GM12864 (cell line): Measurements from ENCODE around the gene RPH3AL.
"Not testable (repeated sequence)": the region's sequence is repeated elsewhere in the genome, so short reads cannot be mapped to it uniquely, and the experiment has no call there.

Experiments
- DNase-seq: peaks from one replicate; pipeline ENCODE4 v3.0.0-alpha.2; 2011; ENCODE audit warnings: low read depth
- H3K4me3 ChIP-seq: 2 replicates; pipeline ENCODE4 v1.5.1; 2011; ENCODE audit warnings: mild to moderate bottlenecking, low read depth, low read length, control low read depth
- TF ChIP-seq, protein P1 (sequence below): IDR thresholded peaks from 2 replicates; pipeline ENCODE4 v1.5.1; 2011; ENCODE audit warnings: low read depth, mild to moderate bottlenecking, moderate library complexity, low read length, control low read depth, inconsistent platforms; ENCODE audit errors: missing control alignments

Gene RPH3AL

DNA sequence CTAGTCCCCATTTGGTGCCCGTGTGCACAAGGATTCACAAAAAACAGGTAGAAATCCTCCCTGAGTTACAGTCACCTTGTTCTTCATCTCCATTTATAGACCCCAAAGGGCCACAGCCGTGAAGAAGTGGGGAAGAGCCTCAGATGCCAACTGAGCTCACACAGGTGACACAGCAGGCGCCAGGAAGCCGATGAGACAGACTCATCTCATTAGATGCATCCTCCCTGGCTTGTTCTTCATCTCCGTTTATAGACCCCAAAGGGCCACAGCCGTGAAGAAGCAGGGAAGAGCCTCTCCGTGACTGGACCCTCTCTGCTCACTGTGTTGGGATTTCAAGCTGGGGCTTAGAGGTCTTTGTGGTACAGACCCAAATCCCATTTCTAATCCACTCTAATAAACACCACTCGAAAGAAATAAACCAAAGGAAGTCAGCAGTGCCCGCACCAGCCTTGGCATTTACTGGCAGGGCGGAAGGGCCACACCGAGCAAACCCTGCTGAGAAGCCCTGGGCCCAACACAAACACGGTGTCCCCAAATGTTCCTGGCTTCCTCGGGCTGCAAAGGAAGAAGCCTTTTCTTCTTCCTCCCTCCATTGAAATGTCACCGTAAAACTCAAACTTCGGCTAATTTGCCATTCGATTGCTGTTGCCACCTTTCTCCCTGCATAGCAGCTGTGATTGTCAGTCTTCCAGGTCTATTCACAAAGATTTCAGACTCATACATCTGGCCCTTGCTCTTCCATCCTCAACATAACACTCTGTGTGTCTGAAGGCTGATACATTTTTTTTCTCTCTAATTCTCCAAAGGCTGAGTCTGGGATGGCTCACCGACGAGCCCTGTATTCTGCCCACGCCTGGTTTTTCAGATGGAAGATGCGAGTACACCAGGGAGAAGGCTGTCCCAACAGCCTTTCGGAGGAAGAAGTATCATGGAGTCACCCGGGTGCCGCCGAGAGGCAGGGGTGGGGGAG is 126.2 kb downstream of the RPH3AL start:
- H3K4me3 ChIP-seq, result no peak overlapping the region
- DNase-seq, result no peak
- TF ChIP-seq, protein P1, sequence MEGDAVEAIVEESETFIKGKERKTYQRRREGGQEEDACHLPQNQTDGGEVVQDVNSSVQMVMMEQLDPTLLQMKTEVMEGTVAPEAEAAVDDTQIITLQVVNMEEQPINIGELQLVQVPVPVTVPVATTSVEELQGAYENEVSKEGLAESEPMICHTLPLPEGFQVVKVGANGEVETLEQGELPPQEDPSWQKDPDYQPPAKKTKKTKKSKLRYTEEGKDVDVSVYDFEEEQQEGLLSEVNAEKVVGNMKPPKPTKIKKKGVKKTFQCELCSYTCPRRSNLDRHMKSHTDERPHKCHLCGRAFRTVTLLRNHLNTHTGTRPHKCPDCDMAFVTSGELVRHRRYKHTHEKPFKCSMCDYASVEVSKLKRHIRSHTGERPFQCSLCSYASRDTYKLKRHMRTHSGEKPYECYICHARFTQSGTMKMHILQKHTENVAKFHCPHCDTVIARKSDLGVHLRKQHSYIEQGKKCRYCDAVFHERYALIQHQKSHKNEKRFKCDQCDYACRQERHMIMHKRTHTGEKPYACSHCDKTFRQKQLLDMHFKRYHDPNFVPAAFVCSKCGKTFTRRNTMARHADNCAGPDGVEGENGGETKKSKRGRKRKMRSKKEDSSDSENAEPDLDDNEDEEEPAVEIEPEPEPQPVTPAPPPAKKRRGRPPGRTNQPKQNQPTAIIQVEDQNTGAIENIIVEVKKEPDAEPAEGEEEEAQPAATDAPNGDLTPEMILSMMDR, result no peak

DNA sequence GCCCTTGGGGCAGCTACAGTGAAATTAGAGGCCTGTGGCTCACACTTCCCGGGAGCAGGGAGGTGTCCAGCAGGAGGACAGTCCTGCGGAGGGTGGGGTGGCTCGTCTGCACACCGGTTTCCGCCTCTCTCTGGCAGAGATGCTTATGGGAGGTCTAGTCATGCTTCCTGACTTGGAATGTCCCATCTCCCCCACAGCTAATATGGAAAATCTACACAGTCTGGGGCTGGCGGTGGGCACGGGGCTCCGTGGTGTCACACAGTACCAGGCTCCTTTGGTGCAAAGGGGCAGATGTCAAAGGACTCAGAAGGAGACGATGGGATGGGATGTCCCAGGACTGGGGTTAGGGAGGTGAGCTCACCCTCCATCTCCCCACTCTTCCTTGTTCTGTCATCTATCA is 127.1 kb downstream of the RPH3AL start:
- H3K4me3 ChIP-seq, result no peak overlapping the region
- TF ChIP-seq, protein P1, result no peak
- no peak for DNase-seq

DNA sequence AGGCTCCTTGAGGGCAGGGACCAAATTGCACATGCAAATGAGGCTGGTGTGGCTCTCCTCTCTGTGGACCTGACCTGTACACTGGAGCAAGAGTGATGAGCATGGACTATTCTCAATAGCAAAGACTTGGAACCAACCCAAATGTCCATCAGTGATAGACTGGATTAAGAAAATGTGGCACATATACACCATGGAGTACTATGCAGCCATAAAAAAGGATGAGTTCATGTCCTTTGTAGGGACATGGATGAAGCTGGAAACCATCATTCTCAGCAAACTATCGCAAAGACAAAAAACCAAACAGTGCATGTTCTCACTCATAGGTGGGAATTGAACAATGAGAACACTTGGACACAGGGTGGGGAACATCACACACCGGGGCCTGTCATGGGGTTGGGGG is 128.0 kb downstream of the RPH3AL start:
- H3K4me3 ChIP-seq, DNase-seq: not testable (repeated sequence)

DNA sequence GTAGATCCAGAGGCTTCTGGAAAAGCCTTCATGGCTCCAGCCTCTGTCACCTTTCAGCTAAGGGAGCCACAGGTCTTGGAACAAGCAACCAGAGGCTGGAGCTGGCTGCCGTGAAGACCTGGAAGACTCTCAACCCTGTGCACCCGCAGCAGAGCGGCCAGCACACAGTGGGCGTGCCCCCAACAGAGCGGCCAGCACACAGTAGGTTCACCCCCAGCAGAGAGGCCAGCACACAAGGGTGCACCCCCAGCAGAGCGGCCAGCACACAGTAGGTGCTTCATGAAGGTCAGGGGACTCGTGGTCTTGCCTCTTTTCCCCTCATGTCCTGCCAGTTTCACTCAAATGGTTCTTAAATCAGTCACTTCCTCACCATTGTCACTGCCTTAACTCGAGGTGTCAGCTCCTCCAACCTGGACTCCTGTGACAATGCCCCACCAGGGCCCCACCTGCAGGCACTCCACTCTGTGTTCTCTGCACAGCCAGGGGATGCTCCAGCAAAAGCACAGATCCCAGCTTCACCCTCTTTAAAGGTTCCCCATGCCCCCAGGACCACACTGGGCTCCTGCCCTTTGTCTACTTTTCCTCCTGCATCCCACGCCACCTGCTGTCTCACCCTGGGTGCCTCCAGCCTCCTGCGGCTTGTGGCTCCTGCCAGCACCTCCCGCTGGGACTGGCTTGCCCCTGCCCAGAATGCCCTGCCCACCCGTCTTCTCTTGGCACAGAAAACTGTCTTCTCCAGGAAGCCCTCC is 128.7 kb downstream of the RPH3AL start:
- DNase-seq, result no peak
- TF ChIP-seq, protein P1, result no peak
- H3K4me3 ChIP-seq, result no peak overlapping the region

DNA sequence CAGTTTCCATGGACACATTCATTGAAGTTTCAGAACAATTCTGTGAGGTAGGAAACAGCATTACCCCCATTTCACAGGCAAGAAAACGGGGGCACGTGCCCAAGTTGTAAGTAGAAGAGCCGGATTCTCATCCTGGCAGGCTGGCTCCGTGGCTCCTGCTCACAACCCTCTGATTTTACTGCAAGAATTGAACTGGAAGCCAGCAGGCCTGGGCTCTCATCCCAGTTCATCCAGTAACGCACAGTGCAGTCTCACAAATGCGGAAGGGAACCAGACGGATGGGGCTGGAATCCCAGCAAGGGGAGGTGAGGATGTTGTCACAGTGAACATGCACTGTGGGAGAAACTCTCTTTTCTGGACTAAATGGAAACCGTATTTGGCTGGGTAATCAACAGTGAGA is 130.4 kb downstream of the RPH3AL start:
- DNase-seq, result no peak
- no peak overlapping the region for H3K4me3 ChIP-seq
- TF ChIP-seq, protein P1, result no peak

DNA sequence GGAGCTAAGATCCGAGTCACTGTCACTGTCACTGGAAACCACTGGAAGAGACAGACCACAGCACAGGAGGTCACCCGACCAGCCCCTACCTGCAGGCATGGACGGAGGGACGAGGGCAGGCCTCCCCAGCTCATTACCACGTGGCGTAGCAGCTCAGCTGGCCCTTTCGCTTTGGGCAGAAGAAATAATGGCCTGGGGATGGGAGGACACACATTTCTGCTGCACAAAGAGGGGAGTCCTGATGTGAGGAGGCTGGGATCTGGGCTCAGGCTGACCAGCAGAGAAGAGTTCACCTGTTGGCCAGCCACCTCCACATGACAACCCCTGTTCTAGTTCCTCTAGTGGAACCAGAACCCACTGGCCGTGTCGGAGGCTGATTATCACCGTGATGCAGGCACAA is 132.9 kb downstream of the RPH3AL start:
- DNase-seq, result no peak
- TF ChIP-seq, protein P1, result no peak
- no peak overlapping the region for H3K4me3 ChIP-seq

DNA sequence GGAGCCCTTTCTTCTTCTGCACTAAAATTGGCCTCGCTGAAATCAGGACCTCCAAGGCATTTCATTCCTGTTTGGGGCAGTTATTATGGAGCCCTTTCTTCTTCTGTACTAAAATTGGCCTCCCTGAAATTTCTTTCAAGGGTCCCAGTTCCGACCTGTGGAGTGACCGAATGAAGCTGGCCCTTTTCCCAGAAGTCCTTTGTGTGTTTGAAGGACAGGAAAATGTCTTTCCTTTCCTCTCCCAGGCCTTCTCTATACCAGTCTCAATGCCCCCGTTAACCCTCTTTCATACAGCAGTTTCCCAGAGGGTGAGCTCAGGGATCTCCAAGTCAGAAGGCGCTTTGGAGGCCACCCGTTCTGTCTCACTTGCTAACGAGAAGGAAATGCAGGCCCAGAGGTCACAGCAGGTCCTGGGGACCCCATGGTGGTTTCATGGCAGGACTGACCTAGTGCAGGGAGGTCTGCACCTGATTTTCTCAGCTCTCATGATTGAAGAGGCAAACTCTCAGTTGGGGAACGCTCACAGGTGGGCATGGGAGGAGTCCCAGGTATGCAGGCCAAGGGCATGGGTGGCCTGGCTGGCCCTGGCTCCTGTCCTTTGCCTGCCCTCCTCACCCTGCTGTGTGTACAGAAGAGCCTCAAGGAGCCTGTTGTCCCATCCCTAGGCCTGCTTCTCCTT is 134.0 kb downstream of the RPH3AL start:
- no peak overlapping the region for H3K4me3 ChIP-seq
- no peak for DNase-seq
- TF ChIP-seq, protein P1, result no peak
